Type B pancreatic cell (in vitro differentiated cells): ENCODE results near the gene DSCAML1. TPM values are rescaled to one million over a fixed set of nuclear protein-coding genes. Genes with fewer than 3 reads are reported as not detected.
A peak's percentile ranks its signal among the peaks of the same experiment; 100 is the strongest.

Source experiments
- DNase-seq: peaks from one replicate; pipeline ENCODE4 v3.0.0; 2021; ENCODE audit warnings: mixed read lengths; ENCODE audit not compliant: unreplicated experiment; ENCODE audit errors: extremely low spot score
- H3K27ac Mint-ChIP-seq: 2 replicates; pipeline ENCODE4 v1.8.0; 2021; ENCODE audit warnings: mild to moderate bottlenecking, mixed read lengths
- H3K27me3 Mint-ChIP-seq: 2 replicates; pipeline ENCODE4 v1.8.0; 2021; ENCODE audit warnings: mixed read lengths
- H3K36me3 Mint-ChIP-seq: 2 replicates; pipeline ENCODE4 v1.8.0; 2021; ENCODE audit warnings: mixed read lengths
- H3K4me1 Mint-ChIP-seq: one replicate; pipeline ENCODE4 v1.8.0; 2021; ENCODE audit warnings: mixed read lengths; ENCODE audit not compliant: unreplicated experiment
- H3K4me3 Mint-ChIP-seq: 2 replicates; pipeline ENCODE4 v1.8.0; 2021; ENCODE audit warnings: mild to moderate bottlenecking, mixed read lengths
- H3K9me3 Mint-ChIP-seq: 2 replicates; pipeline ENCODE4 v1.8.0; 2021; ENCODE audit warnings: mixed read lengths
- total RNA-seq: library from RNA; stranded (reverse); gene quantifications from 2 replicates; pipeline ENCODE4 v1.2.1, GENCODE V29; 2021; ENCODE audit warnings: low replicate concordance
- TF ChIP-seq, protein P1 (sequence below): fragments of 200-600 bp; sonication (generic); conservative IDR thresholded peaks from 2 replicates; pipeline ENCODE4 v1.5.0; 2021; ENCODE audit warnings: antibody characterized with exemption, mild to moderate bottlenecking

Gene DSCAML1
- total RNA-seq, 1 donor from 2014 or later: 5.8 TPM

DNA sequence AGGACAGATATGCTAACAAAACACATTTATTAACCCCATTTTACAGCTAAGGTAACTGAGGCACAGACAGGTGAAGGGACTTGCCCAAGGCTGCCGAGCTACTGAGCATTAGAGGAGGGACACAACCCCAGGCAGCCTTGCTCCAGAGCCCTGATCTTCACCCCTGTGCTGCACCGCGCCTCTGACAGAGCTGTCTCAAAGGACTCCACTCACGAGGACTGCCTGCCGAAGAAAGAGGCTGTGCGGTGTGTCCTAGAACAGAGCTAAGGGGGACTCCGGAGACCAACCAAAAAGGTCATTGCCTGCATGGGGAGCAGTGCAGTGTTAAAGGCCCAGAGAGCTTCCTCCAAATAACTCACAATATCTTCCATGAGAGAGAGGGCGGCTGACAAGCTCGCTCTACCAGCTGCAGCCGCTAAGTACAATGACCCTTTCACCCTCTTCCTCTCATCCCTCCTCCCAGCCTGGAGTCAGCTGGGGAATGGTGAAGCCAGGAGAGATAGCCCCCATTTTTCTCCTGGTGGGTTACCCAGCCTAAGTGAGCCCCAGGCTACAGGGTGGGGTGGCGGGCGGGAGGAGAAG, 119.2 kb downstream of the DSCAML1 start:
- Mint-ChIP-seq H3K36me3 (no peaks in the 10 kb centered on the region), H3K4me1 (peaks cover 32% of the 10 kb centered on the region), H3K9me3 (no peaks in the 10 kb centered on the region), H3K27ac (no peak overlapping the region), H3K4me3 (no peak overlapping the region), H3K27me3 (peaks cover 34% of the 10 kb centered on the region)
- DNase-seq: no peak
- TF ChIP-seq, protein P1, sequence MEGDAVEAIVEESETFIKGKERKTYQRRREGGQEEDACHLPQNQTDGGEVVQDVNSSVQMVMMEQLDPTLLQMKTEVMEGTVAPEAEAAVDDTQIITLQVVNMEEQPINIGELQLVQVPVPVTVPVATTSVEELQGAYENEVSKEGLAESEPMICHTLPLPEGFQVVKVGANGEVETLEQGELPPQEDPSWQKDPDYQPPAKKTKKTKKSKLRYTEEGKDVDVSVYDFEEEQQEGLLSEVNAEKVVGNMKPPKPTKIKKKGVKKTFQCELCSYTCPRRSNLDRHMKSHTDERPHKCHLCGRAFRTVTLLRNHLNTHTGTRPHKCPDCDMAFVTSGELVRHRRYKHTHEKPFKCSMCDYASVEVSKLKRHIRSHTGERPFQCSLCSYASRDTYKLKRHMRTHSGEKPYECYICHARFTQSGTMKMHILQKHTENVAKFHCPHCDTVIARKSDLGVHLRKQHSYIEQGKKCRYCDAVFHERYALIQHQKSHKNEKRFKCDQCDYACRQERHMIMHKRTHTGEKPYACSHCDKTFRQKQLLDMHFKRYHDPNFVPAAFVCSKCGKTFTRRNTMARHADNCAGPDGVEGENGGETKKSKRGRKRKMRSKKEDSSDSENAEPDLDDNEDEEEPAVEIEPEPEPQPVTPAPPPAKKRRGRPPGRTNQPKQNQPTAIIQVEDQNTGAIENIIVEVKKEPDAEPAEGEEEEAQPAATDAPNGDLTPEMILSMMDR: no peak

DNA sequence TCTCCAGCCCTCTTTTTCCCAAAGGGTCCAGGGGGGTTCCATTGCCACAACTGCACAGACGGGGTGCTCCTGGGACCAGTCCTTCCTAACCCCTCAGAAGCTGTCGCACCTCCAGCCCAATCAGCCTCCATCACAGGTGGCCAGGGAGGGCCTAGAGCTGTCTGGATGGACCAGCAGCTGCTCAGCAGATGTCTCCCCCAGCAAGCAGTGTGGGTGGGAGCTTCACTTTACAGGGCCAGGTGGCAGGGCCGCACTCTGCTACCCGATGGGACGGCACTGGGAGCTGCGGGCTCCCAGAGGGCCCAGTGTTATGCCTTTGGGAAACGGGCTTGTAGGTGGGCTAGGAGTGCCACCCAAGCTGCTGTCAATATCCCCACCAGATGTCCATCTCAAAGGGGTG, 120.5 kb downstream of the DSCAML1 start:
- no peak for DNase-seq
- H3K9me3 Mint-ChIP-seq: no peaks in the 10 kb centered on the region
- H3K27ac Mint-ChIP-seq: no peak overlapping the region
- peaks cover 29% of the 10 kb centered on the region for H3K27me3 Mint-ChIP-seq
- H3K4me1 Mint-ChIP-seq: peaks cover 32% of the 10 kb centered on the region
- no peaks in the 10 kb centered on the region for H3K36me3 Mint-ChIP-seq
- H3K4me3 Mint-ChIP-seq: no peak overlapping the region
- TF ChIP-seq, protein P1: no peak

DNA sequence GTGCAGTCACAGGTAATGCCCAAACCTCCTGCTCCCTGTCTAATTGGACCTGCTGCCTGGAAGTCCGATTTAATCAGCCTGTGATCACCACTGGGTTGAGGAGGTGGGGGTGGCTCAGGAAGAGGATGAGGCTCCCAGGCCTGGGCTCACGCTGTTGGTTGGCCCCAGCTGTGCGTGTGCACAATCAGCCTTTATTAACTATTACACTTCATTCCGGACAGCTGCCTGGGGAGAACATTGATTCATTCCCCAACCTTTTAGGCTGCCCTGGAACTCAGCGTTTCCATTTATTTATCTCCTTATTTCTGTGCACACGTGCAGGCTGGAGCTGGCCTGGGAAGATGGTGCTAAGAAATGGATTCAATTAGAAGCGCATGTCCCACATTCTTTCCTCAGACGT, 123.4 kb downstream of the DSCAML1 start:
- Mint-ChIP-seq H3K36me3 (no peaks in the 10 kb centered on the region), H3K9me3 (no peaks in the 10 kb centered on the region), H3K27ac (no peak overlapping the region), H3K4me1 (peaks cover 21% of the 10 kb centered on the region), H3K4me3 (peak overlapping the region; percentile 17), H3K27me3 (peaks cover 27% of the 10 kb centered on the region)
- TF ChIP-seq, protein P1: no peak
- no peak for DNase-seq

DNA sequence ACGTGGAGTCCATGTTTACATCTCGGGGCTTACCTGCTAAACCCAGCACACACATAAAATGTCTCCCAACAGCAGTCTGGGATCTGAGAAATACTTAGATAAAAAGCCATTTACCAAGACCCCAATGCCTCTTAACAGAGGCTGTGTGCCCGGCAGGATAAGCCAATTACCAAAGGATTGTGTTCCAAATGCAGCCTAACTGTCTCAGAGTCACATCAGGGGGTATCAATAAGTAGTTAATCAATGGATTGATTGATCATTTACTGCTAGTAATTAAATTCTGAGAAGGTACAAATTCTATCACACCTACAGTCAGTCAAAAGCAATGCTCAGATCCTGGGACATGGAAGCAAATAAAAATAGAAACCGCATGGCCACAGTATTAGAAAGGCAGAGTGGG, 125.6 kb downstream of the DSCAML1 start:
- DNase-seq: no peak
- TF ChIP-seq, protein P1: no peak
- no peak overlapping the region for H3K27ac Mint-ChIP-seq
- H3K4me3 Mint-ChIP-seq: no peak overlapping the region
- H3K27me3 Mint-ChIP-seq: peaks cover 23% of the 10 kb centered on the region
- H3K9me3 Mint-ChIP-seq: no peaks in the 10 kb centered on the region
- peaks cover 11% of the 10 kb centered on the region for H3K4me1 Mint-ChIP-seq
- H3K36me3 Mint-ChIP-seq: no peaks in the 10 kb centered on the region

DNA sequence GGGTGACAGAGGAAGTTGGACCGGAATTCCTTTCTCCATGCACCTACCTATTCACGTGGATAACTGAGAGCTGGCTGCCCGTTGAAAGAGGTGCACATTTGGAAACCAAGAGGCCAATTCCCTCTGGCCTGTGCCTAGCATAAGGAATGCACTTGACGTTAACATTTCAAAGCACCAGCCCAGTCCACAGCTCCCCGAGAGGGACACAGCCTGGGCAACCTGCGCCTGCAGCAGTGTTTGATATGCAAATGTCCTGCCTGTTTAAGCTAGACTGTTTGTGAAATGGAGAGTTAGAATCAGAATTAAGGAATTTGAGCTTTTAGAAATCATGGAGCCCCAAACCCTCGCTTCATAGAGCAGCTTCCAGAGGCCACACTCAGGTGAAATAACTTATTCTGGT, 126.1 kb downstream of the DSCAML1 start:
- no peak for DNase-seq
- Mint-ChIP-seq H3K27ac (peak overlapping the region; percentile 86), H3K4me1 (peaks cover 10% of the 10 kb centered on the region), H3K9me3 (no peaks in the 10 kb centered on the region), H3K36me3 (no peaks in the 10 kb centered on the region), H3K4me3 (peak overlapping the region; percentile 10), H3K27me3 (peaks cover 22% of the 10 kb centered on the region)
- TF ChIP-seq, protein P1: no peak

DNA sequence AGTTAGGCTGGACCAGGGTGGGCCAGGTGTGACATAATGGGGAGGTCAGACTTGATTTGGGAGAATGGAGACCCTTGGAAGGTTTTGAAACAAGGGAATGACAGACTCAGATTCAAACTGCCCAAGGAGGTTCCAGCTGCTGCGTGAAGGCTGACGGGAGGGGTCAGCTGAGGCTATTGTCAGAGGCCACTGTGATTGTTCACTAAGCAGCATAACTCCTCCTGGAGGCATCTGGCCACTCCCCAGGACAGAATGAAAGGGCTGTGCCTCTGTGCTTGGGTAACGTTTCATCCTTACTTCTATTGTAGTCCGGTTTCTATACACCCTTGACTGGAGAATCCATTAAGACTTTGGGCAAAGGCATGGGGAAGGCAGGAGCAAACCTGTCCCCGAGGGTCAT, 126.6 kb downstream of the DSCAML1 start:
- Mint-ChIP-seq H3K4me1 (peaks cover 8% of the 10 kb centered on the region), H3K4me3 (no peak overlapping the region), H3K27ac (peak overlapping the region; percentile 86), H3K36me3 (no peaks in the 10 kb centered on the region), H3K27me3 (peaks cover 20% of the 10 kb centered on the region), H3K9me3 (no peaks in the 10 kb centered on the region)
- no peak for DNase-seq
- TF ChIP-seq, protein P1: no peak
